Nucleus accumbens (tissue), 56 donors: ENCODE measurements around the gene TEX35.

Experiments
- DNase-seq, 56 donors: peaks; one replicate each; lab custom pipeline; 2025; lab: John Stamatoyannopoulos, UW

TEX35 gene

DNA sequence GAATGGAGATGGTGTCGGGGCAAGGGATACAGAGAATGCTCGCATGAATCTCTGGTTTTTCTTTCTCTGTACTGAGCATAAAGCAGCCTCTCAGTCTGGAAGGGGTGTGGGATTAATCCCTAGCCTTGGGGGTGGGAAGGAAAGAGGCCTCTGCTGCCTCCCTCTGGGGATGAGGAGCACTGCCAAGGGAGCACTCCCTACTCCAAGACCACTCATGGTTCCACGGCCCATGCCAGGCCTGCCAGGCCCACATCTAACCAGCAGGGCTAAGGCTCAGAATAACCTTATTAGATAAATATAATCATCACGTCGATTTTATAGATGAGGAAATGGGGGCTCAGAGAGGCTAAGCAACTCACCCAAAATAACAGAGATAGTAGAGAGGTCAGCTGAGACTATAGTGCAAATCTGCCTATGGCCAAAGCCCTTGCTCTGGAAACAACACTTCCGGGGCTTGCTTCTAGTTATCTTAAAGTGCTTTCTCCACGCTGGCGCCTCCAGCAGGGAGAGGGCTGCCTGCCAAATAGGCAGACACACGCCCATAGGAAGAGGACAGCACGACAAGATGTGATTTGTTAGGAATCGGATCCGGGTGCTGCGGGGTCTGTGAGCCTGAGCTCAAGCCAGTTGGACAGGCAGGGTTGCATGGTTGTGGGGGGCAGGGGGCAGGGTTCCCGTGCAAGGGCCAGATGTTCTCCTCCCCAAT lies 522 bp downstream of the TEX35 start:
- no peak for DNase-seq

- DNase-seq, result no peak
These were observed 3.2 kb downstream of the TEX35 start for GRCh38 chr1:178516110-178516509.

GRCh38 chr1:178518894-178519293 lies 6.0 kb downstream of the TEX35 start:
- DNase-seq, result no peak

GRCh38 chr1:178520803-178521202 lies 7.9 kb downstream of the TEX35 start:
- DNase-seq, result no peak

DNA sequence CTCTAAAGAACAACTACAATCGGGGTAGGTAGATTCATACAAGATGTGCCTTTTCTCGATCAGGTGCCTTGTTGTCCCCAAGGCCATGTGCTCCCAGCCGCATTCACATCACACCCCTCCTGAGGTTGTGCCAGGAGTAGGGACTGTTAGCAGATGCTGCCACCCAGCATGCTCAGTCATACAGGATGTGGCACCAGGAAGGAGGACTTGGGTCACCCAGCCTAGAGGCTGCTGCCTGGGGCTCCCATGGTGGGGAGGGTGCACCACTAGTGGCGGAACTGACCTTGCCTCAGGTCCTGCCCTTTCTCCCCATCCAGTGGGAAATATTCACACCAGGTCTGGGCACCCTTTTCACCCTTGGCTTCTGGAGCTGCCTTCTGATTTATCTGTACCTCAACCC lies 8.3 kb downstream of the TEX35 start:
- no peak for DNase-seq

GRCh38 chr1:178527117-178527516 lies 14.2 kb downstream of the TEX35 start:
- no peak for DNase-seq

GRCh38 chr1:178528228-178528952 lies 15.5 kb downstream of the TEX35 start:
- no peak for DNase-seq

DNA sequence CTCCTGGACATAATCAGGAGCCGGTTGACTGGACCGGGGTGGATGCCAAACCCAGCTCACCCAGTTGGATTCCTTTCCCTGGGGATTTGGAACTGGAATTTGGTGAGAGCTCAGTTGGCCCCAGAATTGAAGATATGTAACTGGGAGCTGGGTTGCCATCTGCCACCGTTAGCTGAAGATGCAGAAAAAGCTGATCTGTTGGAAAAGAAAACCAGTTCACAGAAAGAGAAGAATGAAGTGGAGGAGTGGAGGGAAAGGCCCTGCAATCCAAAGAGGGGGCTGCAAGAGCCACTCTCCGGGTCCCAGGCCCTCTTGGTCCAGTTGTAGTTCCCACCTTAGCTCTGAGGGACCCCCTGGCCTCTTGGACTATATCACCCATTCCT lies 16.0 kb downstream of the TEX35 start:
- DNase-seq, result no peak

DNA sequence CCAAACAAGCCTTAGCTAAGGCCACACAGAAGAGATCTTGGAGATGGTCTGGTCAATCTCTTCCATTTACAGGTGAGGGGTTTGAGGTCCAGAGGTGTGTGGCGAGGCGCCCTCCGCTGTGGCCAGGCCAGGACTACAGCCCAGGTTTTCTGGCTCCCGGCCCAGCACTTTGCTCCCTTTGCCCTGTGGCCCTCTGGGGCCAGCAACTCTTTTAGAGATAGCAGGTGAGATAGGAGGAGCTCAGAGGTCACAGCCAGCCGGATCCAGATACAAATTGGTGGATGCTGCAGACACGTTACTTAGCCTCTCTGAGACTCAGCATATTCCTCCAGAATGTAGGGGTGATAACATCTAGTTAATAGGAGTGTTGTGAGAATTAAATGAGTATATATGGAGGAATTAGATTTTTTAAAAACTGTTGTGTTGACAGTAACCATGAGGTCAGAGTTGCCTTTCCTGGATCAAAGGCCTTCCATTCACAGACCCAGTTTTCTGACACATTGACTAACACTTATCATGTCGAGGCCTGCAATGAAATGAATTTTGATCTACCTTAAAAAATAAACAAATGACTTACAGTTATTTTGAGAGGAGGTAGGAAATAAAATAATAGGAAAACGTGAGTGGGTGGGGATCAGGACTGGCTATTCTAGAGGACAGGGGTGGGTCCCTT lies 16.6 kb downstream of the TEX35 start:
- DNase-seq, result no peak

DNA sequence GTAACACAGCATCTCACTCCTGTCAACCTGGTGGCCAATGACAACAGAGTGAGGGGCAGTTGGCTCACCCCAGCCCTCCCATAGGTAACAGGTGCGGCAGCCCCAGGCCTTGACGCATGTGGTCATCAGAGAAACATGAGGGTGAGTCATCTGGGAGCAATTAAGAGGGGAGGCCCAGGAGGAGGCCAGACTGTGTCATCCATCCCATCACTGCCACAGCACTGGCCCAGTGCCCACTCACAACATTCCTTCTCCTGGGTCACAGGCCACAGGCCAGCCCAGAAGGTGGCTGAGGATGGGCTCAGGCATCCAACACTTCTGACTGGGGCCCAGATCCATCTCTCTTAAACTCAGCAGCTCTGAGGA lies 17.1 kb downstream of the TEX35 start:
- no peak for DNase-seq

DNA sequence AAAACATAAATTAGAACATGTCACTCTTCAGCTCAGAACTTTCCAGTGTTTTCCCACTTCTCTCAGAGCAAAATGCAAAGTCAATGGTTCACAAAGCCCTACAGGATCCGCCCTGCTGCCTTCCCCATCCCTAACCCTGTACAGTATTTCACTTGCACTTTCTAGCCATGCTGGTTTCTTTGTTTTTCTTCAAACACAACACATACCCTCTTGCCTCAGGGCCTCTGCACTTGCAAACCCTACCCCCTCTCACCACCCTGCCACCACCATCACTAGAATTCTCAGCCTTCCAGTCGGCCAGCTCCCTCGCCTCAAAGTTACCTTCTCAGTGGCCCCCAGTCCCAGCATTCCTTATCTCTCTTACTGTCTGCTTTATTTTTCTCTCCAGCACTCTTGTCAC lies 17.6 kb downstream of the TEX35 start:
- no peak for DNase-seq

GRCh38 chr1:178531887-178532286 lies 19.0 kb downstream of the TEX35 start:
- DNase-seq, result no peak

DNA sequence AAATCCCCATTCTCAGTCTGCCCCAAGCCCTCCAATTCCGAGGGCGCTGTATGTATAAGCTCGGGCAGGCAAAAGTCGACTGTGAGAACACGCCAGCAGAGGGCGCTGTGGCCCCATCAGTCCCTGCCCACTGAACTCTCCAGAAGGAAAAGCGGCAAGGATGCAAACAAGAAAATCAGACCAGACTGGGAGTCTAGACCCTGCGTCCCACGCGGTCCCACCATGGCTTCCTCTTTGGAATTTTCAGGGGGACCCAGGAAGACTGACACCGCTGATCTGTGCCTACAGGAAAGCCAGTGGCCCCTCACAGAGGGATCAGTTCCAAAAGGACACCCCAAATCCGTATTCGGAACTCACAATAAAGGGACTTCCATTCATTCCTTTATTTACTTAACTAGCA lies 19.5 kb downstream of the TEX35 start:
- peak in 52 of 56 donors; percentile 7 to 92 (median 69) for DNase-seq

- no peak for DNase-seq
These were observed 20.4 kb downstream of the TEX35 start for GRCh38 chr1:178533121-178533946.

- no peak for DNase-seq
These were observed 21.4 kb downstream of the TEX35 start for GRCh38 chr1:178534137-178534868.

DNA sequence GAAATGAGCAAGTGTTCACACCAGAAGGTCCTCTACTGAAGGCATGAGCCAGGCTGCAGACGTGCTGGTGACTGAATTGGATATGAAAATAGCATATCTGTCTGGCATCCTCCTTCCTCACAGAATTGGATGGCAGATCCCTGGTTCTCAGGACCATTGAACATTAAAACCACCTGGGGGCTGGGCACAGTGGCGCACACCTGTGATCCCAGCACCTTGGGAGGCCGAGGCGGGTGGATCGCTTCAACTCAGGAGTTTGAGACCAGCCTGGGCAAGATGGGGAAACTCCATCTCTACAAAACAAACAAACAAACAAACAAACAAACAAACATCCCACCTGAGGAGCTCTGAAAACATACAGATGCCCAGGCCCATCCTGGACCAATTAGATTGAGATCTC lies 23.4 kb downstream of the TEX35 start:
- DNase-seq, result no peak

- peak in 38 of 56 donors; percentile 6 to 83 (median 44) for DNase-seq
These were observed 24.0 kb downstream of the TEX35 start for GRCh38 chr1:178536844-178537371.

GRCh38 chr1:178537382-178538090 lies 24.6 kb downstream of the TEX35 start:
- DNase-seq, result peak in 1 of 56 donors; percentile 52

DNA sequence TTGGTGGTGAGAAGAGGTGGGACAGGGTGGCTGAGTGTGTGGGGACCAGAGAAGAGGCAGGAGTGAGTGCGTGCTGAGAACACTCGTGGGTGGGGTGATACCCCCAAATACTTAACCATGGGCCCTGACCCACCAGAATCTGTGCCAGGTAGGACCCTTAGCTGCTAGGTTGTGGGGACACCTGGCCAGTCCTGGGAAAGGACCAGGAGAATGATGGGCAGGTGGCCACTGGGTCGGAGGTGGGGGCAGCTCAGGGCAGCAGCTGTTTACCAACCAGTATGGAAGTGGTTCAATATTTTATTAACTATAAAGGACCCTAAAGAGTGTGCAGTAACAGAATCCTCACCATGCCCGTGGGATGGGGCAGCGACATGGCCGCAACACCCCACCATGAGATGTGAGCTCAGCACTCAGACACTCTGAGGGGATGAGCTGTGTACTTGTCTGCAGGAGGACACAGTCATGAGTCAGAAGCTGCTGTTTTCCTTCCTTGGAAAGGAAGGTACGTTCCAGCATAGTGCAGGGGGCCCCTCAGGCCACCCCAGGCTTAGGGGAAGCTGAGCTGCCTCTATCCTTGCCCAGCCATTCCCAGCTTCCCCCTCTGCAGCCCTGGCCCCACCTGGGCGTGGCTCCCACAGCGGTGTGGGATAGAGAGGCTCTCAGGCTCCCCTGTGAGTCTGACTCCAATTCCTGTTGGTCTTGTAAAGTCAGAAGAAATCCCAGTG lies 25.4 kb downstream of the TEX35 start:
- no peak for DNase-seq
